IMR-90 (cell line): ENCODE data around the gene OR6B3. TPM values are rescaled to one million over a fixed set of nuclear protein-coding genes. Genes with fewer than 3 reads are reported as not detected.

Experiments
- ATAC-seq: fragments of 200-7000 bp; cut with Tn5 transposase; 2 replicates; pipeline ENCODE4 v1.9.1; 2020; ENCODE audit warnings: low read depth, mild to moderate bottlenecking, moderate library complexity
- BruUV-seq: library from RNA; stranded (reverse); fragments of 400-500 nt; replicated peaks from 2 replicates; lab custom pipeline; 2021; lab: Mats Ljungman, UMichigan
- CTCF ChIA-PET: fragments of 300-600 bp; formaldehyde crosslinking; extraction: SDS; loops from one replicate; lab custom pipeline; 2021; ENCODE audit warnings: antibody characterized with exemption; lab: Yijun Ruan, JAX
- POLR2A ChIA-PET: fragments of 300-600 bp; sonication (Branson Sonifier 250); formaldehyde crosslinking; loops from one replicate; lab custom pipeline; 2022; ENCODE audit warnings: antibody characterized with exemption; ENCODE audit not compliant: unreplicated experiment; lab: Charles Lee
- DNase-seq: peaks from one replicate; pipeline ENCODE4 v3.0.0; 2013
- H2AFZ ChIP-seq: replicated peaks from 2 replicates; pipeline ENCODE3; 2013; ENCODE audit warnings: low read length, mild to moderate bottlenecking; ENCODE audit not compliant: poor library complexity
- H2AK5ac ChIP-seq: 2 replicates; pipeline ENCODE4 v1.6.1; 2013; ENCODE audit warnings: low read depth, low read length, inconsistent platforms
- H2AK9ac ChIP-seq: replicated peaks from 2 replicates; pipeline ENCODE3; 2013; ENCODE audit warnings: mild to moderate bottlenecking, low read depth, low read length, moderate library complexity; ENCODE audit not compliant: poor library complexity
- H2BK120ac ChIP-seq: 2 replicates; pipeline ENCODE4 v1.6.1; 2013; ENCODE audit warnings: low read depth, low read length, inconsistent platforms
- H2BK15ac ChIP-seq: 3 replicates; pipeline ENCODE4 v1.6.1; 2013; ENCODE audit warnings: low read depth, low read length, inconsistent platforms
- H2BK20ac ChIP-seq: 2 replicates; pipeline ENCODE4 v1.6.1; 2013; ENCODE audit warnings: low read depth, mild to moderate bottlenecking, inconsistent platforms, low read length, moderate library complexity
- H2BK5ac ChIP-seq: 2 replicates; pipeline ENCODE4 v1.6.1; 2013; ENCODE audit warnings: mild to moderate bottlenecking, low read depth, low read length, inconsistent platforms; ENCODE audit not compliant: poor library complexity, severe bottlenecking
- H3K14ac ChIP-seq: replicated peaks from 2 replicates; pipeline ENCODE4 v1.6.1; 2013; ENCODE audit warnings: low read depth, low read length, inconsistent platforms
- H3K18ac ChIP-seq: 2 replicates; pipeline ENCODE4 v1.6.1; 2013; ENCODE audit warnings: low read depth, low read length, control low read depth
- H3K23ac ChIP-seq: 2 replicates; pipeline ENCODE4 v1.6.1; 2013; ENCODE audit warnings: low read depth, low read length, inconsistent platforms
- H3K27ac ChIP-seq: 2 replicates; pipeline ENCODE4 v1.5.1; 2013; ENCODE audit warnings: mild to moderate bottlenecking, control low read depth, low read length; ENCODE audit not compliant: insufficient read depth
- H3K27me3 ChIP-seq: 2 replicates; pipeline ENCODE4 v1.6.1; 2013; ENCODE audit warnings: low read length; ENCODE audit not compliant: control insufficient read depth, insufficient read depth
- H3K36me3 ChIP-seq: 2 replicates; pipeline ENCODE4 v1.6.1; 2013; ENCODE audit warnings: low read length, mixed read lengths; ENCODE audit not compliant: control insufficient read depth, insufficient read depth
- H3K4ac ChIP-seq: 2 replicates; pipeline ENCODE4 v1.6.1; 2013; ENCODE audit warnings: low read depth, low read length, inconsistent platforms
- H3K4me1 ChIP-seq: 2 replicates; pipeline ENCODE4 v1.6.1; 2013; ENCODE audit warnings: low read length, mixed read lengths; ENCODE audit not compliant: control insufficient read depth, insufficient read depth
- H3K4me2 ChIP-seq: 2 replicates; pipeline ENCODE4 v1.6.1; 2013; ENCODE audit warnings: low read depth, mild to moderate bottlenecking, control low read depth, low read length, moderate library complexity
- H3K4me3 ChIP-seq: 2 replicates; pipeline ENCODE4 v1.5.1; 2013; ENCODE audit warnings: low read depth, mild to moderate bottlenecking, control low read depth, low read length, moderate library complexity; ENCODE audit not compliant: insufficient read depth
- H3K56ac ChIP-seq: 2 replicates; pipeline ENCODE4 v1.6.1; 2013; ENCODE audit warnings: low read length, inconsistent platforms; ENCODE audit not compliant: insufficient read depth; ENCODE audit errors: extremely low read depth
- H3K79me1 ChIP-seq, 2 experiments: 2 replicates each; pipeline ENCODE4 v1.6.1; 2013; ENCODE audit warnings: low read length in 2 of 2, inconsistent platforms in 1 of 2, low read depth in 1 of 2
- H3K9ac ChIP-seq: 2 replicates; pipeline ENCODE4 v1.6.1; 2013; ENCODE audit warnings: low read depth, low read length, control low read depth
- H3K9me1 ChIP-seq: 2 replicates; pipeline ENCODE4 v1.6.1; 2013; ENCODE audit warnings: low read length, inconsistent platforms; ENCODE audit not compliant: insufficient read depth
- H3K9me3 ChIP-seq: 2 replicates; pipeline ENCODE4 v1.6.1; 2013; ENCODE audit warnings: low read length; ENCODE audit not compliant: control insufficient read depth, insufficient read depth
- H4K20me1 ChIP-seq: 2 replicates; pipeline ENCODE4 v1.6.1; 2013; ENCODE audit warnings: low read length, inconsistent platforms; ENCODE audit not compliant: insufficient read depth
- H4K5ac ChIP-seq: 2 replicates; pipeline ENCODE4 v1.6.1; 2013; ENCODE audit warnings: mild to moderate bottlenecking, low read depth, low read length, control low read depth
- H4K8ac ChIP-seq, 2 experiments: 2 replicates each; pipeline ENCODE4 v1.6.1; 2013; ENCODE audit warnings: low read depth in 2 of 2, low read length in 2 of 2, control low read depth in 1 of 2, inconsistent platforms in 1 of 2
- H4K91ac ChIP-seq: 2 replicates; pipeline ENCODE4 v1.6.1; 2013; ENCODE audit warnings: low read depth, low read length, inconsistent platforms; ENCODE audit not compliant: insufficient read depth
- CTCF ChIP-seq: conservative IDR thresholded peaks from 2 replicates; pipeline ENCODE4 v1.5.1; 2012; ENCODE audit warnings: mild to moderate bottlenecking, low read depth, low read length, improper control_type of control experiment
- FOS ChIP-seq: fragments of 150-350 bp; IDR thresholded peaks from 2 replicates; pipeline ENCODE4 v1.6.1; 2016; ENCODE audit warnings: low read depth, low read length
- RAD21 ChIP-seq: IDR thresholded peaks from 2 replicates; pipeline ENCODE4 v1.6.1; 2012; ENCODE audit warnings: low read length, improper control_type of control experiment
- SMC3 ChIP-seq: fragments of 150-350 bp; IDR thresholded peaks from 2 replicates; pipeline ENCODE4 v1.6.1; 2016; ENCODE audit warnings: low read depth, mild to moderate bottlenecking, antibody characterized with exemption, low read length, moderate library complexity
- WGBS, 2 experiments: methylation state at CpG; one replicate each; pipeline versions ENCODE4 v1.1.5 to v1.1.7; 2013; ENCODE audit warnings: missing lambda C conversion rate in 2 of 2; ENCODE audit not compliant: insufficient read length in 1 of 2; ENCODE audit errors: extremely low coverage in 2 of 2; 5-methylcytosine and 5-hydroxymethylcytosine counted together
- dilution Hi-C: fragments of 300-500 bp; cut with HindIII; formaldehyde crosslinking; loops from one replicate; pipeline ENCODE4 v1.14.3; 2018; ENCODE audit warnings: low sequenced_read_pairs; ENCODE audit not compliant: unreplicated experiment
- in situ Hi-C: fragments of 300-500 bp; cut with MboI; formaldehyde crosslinking; loops from 3 replicates; pipeline ENCODE4 v1.14.3; 2019; ENCODE audit warnings: low sequenced_read_pairs, inconsistent platforms, mixed read lengths
- intact Hi-C: fragments of 100-400 bp; cut with micrococcal nuclease; formaldehyde crosslinking; loops from 2 replicates; pipeline ENCODE4 v1.10.0; 2022
- polyA plus RNA-seq, 3 experiments: library from polyadenylated mRNA; depleted of rRNA; stranded (reverse); fragments of >200 nt; gene quantifications; 2 replicates each; pipeline ENCODE4 v1.2.3, GENCODE V29; 2012; ENCODE audit warnings: low replicate concordance in 1 of 3
- total RNA-seq: library from RNA; depleted of rRNA; stranded (reverse); fragments of >200 nt; gene quantifications from 2 replicates; pipeline ENCODE4 v1.2.3, GENCODE V29; 2012

Gene OR6B3
- total and polyA plus RNA-seq, 2 of the 4 experiments (the other 2 are of a cell fraction): not detected

- CTCF ChIA-PET: interaction anchor here (0.9 to 2.2 kb wide), 6 partner anchors 9 to 779 kb away, joined by 4 to 40 read pairs (median 7); no protein-coding TSS in a partner anchor
- H2AFZ ChIP-seq: no peak overlapping the region
- ATAC-seq (peak; percentile 96), DNase-seq (peak; percentile 57)
- no peak overlapping the region for H3K4me3 ChIP-seq
- no peak overlapping the region for H4K5ac ChIP-seq
- no peaks in the 10 kb centered on the region for H3K9me1 ChIP-seq
- no TSS peak for BruUV-seq
- in situ Hi-C loops: loop anchor here (5.0 kb wide), 1 partner anchor 81 kb away; the partner anchor contains the start of gene OTOS
- H3K56ac ChIP-seq: no peak overlapping the region
- intact Hi-C loops: loop anchor here (1.0 to 5.0 kb wide), 2 partner anchors 82 to 376 kb away; partner anchors contain the start of gene GPC1
- no peak overlapping the region for H2BK5ac ChIP-seq
- H3K36me3 ChIP-seq: no peaks in the 10 kb centered on the region
- no peak overlapping the region for H3K27ac ChIP-seq
- no peak overlapping the region for H3K4ac ChIP-seq
- no peaks in the 10 kb centered on the region for H3K9me3 ChIP-seq
- no peak overlapping the region for H3K23ac ChIP-seq
- no peaks in the 10 kb centered on the region for H4K20me1 ChIP-seq
- H2AK9ac ChIP-seq: no peak overlapping the region
- dilution Hi-C loops: no loop called here
- H3K18ac ChIP-seq: no peak overlapping the region
- POLR2A ChIA-PET: interaction anchor here (0.6 kb wide), 1 partner anchor 12 kb away, joined by 4 read pairs; no protein-coding TSS in a partner anchor
- no peak overlapping the region for H3K4me2 ChIP-seq
- H3K9ac ChIP-seq: no peak overlapping the region
- H2BK15ac ChIP-seq: no peak overlapping the region
- WGBS, 2 experiments: 0% methylated on average over 1 of the region's 4 CpGs; no CpG with 5 or more reads in 1 of the 2 experiments
- H2AK5ac ChIP-seq: no peak overlapping the region
- no peak overlapping the region for H3K14ac ChIP-seq
- peaks cover 16% of the 10 kb centered on the region for H3K27me3 ChIP-seq
- H4K91ac ChIP-seq: no peak overlapping the region
- no peak for TF ChIP-seq FOS
- TF ChIP-seq CTCF: peak; percentile 69
- TF ChIP-seq SMC3: peak; percentile 70
- TF ChIP-seq RAD21: peak; percentile 72
- H4K8ac ChIP-seq: no peak overlapping the region
- no peak overlapping the region for H2BK120ac ChIP-seq
- H3K4me1 ChIP-seq: no peaks in the 10 kb centered on the region
- H2BK20ac ChIP-seq: no peak overlapping the region
- H3K79me1 ChIP-seq: no peaks in the 10 kb centered on the region
Measured at GRCh38 chr2:240060977-240061591, 7.8 kb upstream of the OR6B3 start.
